Body of pancreas (tissue), 4 donors: ENCODE data around the gene MRPL14. TPM values are rescaled to one million over a fixed set of nuclear protein-coding genes. Genes with fewer than 3 reads are reported as not detected.

ENCODE experiments used
- ATAC-seq: fragments of 150-250 bp; one replicate; pipeline ENCODE4 v1.9.1; 2016
- DNase-seq, 4 donors: peaks; one replicate each; pipeline ENCODE4 v3.0.0-alpha.2; 2019
- H3K27ac ChIP-seq, 4 donors: fragments of 200-600 bp; sonication (generic); 1 replicate in 3 of 4; 2 replicates in 1 of 4; pipeline versions ENCODE4 v1.5.1 to v1.6.1; 2016 to 2019; ENCODE audit warnings: mild to moderate bottlenecking in 1 of 4, mixed read lengths in 1 of 4, moderate library complexity in 1 of 4
- H3K27me3 ChIP-seq, 2 donors: fragments of 200-600 bp; sonication (generic); one replicate each; pipeline ENCODE4 v1.6.0; 2016; ENCODE audit warnings: mild to moderate bottlenecking in 1 of 2
- H3K36me3 ChIP-seq, 2 donors: fragments of 200-600 bp; sonication (generic); replicated peaks in 1 of 2; 2 replicates each; pipeline ENCODE4 v1.5.1; 2016; ENCODE audit warnings: low read depth in 2 of 2; ENCODE audit not compliant: insufficient read depth in 1 of 2
- H3K4me1 ChIP-seq: fragments of 200-600 bp; sonication (generic); one replicate; pipeline ENCODE4 v1.6.0; 2016
- H3K4me3 ChIP-seq, 2 donors: fragments of 200-600 bp; sonication (generic); 1 replicate in 1 of 2; 2 replicates in 1 of 2; pipeline ENCODE4 v1.5.1; 2016 to 2019
- H3K9me3 ChIP-seq, 3 donors: fragments of 200-600 bp; sonication (generic); 1 replicate in 2 of 3; 2 replicates in 1 of 3; pipeline ENCODE4 v1.5.1; 2016
- POLR2A ChIP-seq, 3 donors: fragments of 450-650 bp; IDR thresholded peaks; one replicate each; pipeline ENCODE4 v1.6.1; 2016; ENCODE audit warnings: antibody characterized with exemption in 3 of 3, mild to moderate bottlenecking in 2 of 3
- WGBS, 2 donors: methylation state at CpG; one replicate each; pipeline ENCODE4 v1.1.5; 2017; 5-methylcytosine and 5-hydroxymethylcytosine counted together
- intact Hi-C: fragments of 100-400 bp; cut with DNase I; formaldehyde crosslinking; loops from one replicate; pipeline ENCODE4 v1.15.1; 2023
- total RNA-seq, 2 donors: library from RNA; depleted of rRNA; stranded (reverse); fragments of >200 nt; gene quantifications; one replicate each; pipeline ENCODE4 v1.1.0, GENCODE V29; 2016
- TF ChIP-seq, protein P1 (sequence below), 7 experiments: fragments of 450-650 bp in 4 of 7; fragments of 200-600 bp in 3 of 7; sonication (generic) in 3 of 7; IDR thresholded peaks; one replicate each; pipeline ENCODE4 v1.5.1; 2016 to 2019; ENCODE audit warnings: antibody characterized with exemption in 7 of 7

MRPL14 gene
- total RNA-seq, 2 donors from 2014 or later = 14.8 to 20.8 TPM

DNA sequence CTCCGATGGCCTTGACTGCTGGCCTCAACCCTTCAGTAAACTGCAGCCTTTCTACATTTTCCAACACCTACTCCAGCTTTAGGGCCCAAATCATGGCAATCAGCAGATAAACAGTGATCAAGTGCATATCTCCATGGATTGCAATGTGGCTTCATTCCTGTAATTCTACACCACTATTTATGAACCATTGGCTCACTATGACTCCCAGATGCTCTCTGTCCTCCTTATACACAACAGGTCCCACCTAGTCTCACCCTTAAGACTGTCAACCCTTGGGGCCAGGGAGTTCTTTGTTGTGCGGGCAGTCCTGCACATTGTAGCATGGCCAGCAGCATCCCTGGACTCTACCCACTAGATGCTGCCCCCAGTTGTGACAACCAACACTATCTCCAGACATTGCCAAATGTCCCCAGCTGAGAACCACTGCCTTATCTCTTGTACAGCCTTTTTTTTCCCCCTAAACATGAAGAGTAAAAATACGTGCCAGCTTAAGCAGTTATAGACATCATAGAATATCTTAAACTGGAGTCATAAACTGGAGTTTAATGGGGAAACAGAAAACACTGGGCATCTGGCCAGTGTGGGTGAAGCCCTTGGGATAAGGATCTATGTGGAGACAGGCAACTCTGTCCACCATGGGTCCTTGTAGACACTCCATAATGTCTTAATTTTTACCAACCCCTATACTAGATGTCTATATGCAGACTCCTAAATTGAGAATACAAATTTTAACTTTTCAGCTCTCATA, 21.1 kb downstream of the MRPL14 start:
- Histone ChIP-seq H3K9me3 (no peaks in the 10 kb centered on the region), H3K4me3 (no peak overlapping the region), H3K4me1 (no peaks in the 10 kb centered on the region), H3K36me3 (peaks cover 0 to 2% of the 10 kb centered on the region in 2 donors), H3K27ac (no peak overlapping the region), H3K27me3 (no peaks in the 10 kb centered on the region)
- DNase-seq (no peak), ATAC-seq (no peak)
- intact Hi-C loops = no loop called here
- 76 to 77% methylated on average over 3 of the region's 3 CpGs for WGBS, 2 donors
- TF ChIP-seq POLR2A (IDR thresholded peaks at IDR 0.05) = no peak
- TF ChIP-seq, protein P1, sequence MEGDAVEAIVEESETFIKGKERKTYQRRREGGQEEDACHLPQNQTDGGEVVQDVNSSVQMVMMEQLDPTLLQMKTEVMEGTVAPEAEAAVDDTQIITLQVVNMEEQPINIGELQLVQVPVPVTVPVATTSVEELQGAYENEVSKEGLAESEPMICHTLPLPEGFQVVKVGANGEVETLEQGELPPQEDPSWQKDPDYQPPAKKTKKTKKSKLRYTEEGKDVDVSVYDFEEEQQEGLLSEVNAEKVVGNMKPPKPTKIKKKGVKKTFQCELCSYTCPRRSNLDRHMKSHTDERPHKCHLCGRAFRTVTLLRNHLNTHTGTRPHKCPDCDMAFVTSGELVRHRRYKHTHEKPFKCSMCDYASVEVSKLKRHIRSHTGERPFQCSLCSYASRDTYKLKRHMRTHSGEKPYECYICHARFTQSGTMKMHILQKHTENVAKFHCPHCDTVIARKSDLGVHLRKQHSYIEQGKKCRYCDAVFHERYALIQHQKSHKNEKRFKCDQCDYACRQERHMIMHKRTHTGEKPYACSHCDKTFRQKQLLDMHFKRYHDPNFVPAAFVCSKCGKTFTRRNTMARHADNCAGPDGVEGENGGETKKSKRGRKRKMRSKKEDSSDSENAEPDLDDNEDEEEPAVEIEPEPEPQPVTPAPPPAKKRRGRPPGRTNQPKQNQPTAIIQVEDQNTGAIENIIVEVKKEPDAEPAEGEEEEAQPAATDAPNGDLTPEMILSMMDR (IDR thresholded peaks at IDR 0.05) = no peak

DNA sequence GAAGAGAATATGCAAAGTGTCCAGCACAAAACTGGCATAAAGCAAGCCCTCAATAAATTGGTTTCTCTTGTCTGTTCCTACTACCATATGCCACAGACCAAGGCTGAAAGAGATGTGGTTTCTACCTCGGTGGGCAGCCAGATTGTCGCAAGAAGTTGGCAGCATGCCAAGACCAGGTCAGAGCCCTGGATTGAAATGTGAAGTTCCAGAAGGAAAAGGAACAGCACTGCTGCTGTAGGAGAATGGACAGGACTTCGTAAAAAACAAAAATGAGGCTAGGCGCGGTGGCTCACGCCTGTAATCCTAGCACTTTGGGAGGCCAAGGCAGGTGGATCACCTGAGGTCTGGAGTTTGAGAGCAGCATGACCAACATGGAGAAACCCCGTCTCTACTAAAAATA, 22.1 kb downstream of the MRPL14 start:
- Histone ChIP-seq H3K27me3 (no peaks in the 10 kb centered on the region), H3K36me3 (no peaks in the 10 kb centered on the region), H3K27ac (peak overlapping the region in 1 of 4 donors; percentile 3), H3K9me3 (no peaks in the 10 kb centered on the region), H3K4me1 (no peaks in the 10 kb centered on the region), H3K4me3 (no peak overlapping the region)
- intact Hi-C loops = no loop called here
- ATAC-seq (no peak), DNase-seq (no peak)
- WGBS, 2 donors = 74 to 81% methylated on average over 7 of the region's 7 CpGs
- TF ChIP-seq, protein P1 (IDR thresholded peaks at IDR 0.05) = no peak
- no peak for TF ChIP-seq POLR2A (IDR thresholded peaks at IDR 0.05)

DNA sequence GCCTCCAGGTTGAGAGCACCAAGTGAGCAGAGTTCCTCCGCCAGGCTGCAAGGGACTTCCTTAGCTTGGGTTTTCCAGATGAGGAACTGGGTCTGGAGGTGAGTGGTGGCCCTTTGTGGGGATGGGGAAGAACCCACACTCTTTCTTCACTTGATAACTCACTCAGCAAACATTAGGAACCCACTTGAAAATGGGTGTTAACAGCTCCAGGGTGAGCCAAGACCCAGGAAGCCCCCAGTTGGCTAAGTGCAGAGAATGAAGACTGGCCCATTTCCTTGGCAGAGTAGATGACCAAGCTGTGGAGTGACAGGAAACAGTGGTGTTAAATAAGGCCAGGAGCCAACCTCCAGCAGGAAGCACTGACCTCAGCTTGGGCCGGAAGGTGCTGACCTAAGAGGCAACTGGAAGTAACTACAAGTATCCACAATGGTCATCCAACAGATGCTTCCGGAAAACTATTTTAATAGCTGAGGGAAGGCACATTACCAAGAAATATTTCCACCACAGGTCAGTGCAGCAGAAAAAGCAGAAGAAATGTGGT, 22.7 kb downstream of the MRPL14 start:
- no peak overlapping the region for H3K4me3 ChIP-seq
- intact Hi-C loops = loop anchor here (5.0 kb wide), 1 partner anchor 48 kb away; no protein-coding TSS in a partner anchor
- TF ChIP-seq POLR2A (IDR thresholded peaks at IDR 0.05) = no peak
- TF ChIP-seq, protein P1 (IDR thresholded peaks at IDR 0.05) = no peak
- no peaks in the 10 kb centered on the region for H3K36me3 ChIP-seq
- no peaks in the 10 kb centered on the region for H3K4me1 ChIP-seq
- no peak overlapping the region for H3K27ac ChIP-seq
- DNase-seq (peak in 1 of 4 donors; percentile 42), ATAC-seq (peak; percentile 51)
- 83 to 88% methylated on average over 2 to 3 of the region's 3 CpGs for WGBS, 2 donors
- no peaks in the 10 kb centered on the region for H3K9me3 ChIP-seq
- H3K27me3 ChIP-seq = no peaks in the 10 kb centered on the region

DNA sequence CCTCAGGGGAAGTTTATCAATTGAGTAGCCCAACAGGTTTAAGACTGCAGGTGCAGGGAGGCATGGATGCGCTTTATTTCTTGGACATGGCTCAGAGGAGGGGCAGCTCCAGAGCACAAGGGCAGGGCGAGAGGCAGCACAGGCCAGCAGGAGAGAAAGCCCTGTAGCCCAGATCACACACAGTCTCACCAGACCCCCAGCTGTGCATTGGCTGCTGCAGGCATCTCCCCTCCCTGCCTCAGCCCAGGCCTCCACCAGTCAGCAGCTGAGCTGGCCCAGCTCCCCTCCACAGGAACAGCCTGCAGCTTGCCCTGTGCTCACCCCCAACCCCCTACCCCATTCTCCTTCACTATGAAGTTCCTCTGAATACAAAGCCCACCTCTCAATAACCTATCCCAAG, 24.7 kb downstream of the MRPL14 start:
- Histone ChIP-seq H3K27ac (no peak overlapping the region), H3K4me1 (no peaks in the 10 kb centered on the region), H3K27me3 (no peaks in the 10 kb centered on the region), H3K36me3 (no peaks in the 10 kb centered on the region), H3K4me3 (no peak overlapping the region), H3K9me3 (no peaks in the 10 kb centered on the region)
- WGBS, 2 donors = 93% methylated on average over 2 of the region's 2 CpGs
- no peak for TF ChIP-seq POLR2A (IDR thresholded peaks at IDR 0.05)
- TF ChIP-seq, protein P1 (IDR thresholded peaks at IDR 0.05) = no peak
- no peak for DNase-seq
- intact Hi-C loops = loop anchor here (5.0 kb wide), 1 partner anchor 50 kb away; no protein-coding TSS in a partner anchor
- ATAC-seq = no peak
